ENCODE measurements around the gene ATXN1.

Gene ATXN1

DNA sequence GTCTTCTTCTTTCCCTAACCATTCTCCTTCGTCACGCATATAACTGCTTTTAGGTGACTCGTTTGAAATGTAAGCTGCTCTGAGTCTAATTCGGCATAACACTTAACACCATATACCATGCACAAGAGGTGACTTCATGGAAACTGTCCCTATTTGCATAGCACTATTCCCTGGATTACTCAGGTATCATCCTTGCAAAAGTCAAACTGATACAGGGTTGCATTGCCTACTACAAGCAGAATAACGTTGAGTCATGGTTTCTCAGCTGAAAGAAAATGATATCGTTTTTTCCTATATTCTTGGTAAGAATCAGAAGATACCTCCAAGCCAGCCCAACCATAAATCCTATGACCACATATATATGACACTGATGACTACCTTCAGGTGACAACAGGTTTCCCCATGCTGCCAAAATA, 227.5 kb downstream of the ATXN1 start:
- Histone ChIP-seq H3K27me3 (ENCODE audit: insufficient read depth, poor library complexity, severe bottlenecking) (no peaks in the 10 kb centered on the region), H3K9me3 (ENCODE audit: severe bottlenecking) (no peaks in the 10 kb centered on the region), H3K36me3 (ENCODE audit: low read depth) (no peaks in the 10 kb centered on the region), H3K4me3 (ENCODE audit: severe bottlenecking) (no peak overlapping the region), H3K27ac (ENCODE audit: poor library complexity, severe bottlenecking) (no peak overlapping the region), H3K4me1 (ENCODE audit: insufficient read depth, poor library complexity, severe bottlenecking) (no peaks in the 10 kb centered on the region)
- TF ChIP-seq, protein P1, sequence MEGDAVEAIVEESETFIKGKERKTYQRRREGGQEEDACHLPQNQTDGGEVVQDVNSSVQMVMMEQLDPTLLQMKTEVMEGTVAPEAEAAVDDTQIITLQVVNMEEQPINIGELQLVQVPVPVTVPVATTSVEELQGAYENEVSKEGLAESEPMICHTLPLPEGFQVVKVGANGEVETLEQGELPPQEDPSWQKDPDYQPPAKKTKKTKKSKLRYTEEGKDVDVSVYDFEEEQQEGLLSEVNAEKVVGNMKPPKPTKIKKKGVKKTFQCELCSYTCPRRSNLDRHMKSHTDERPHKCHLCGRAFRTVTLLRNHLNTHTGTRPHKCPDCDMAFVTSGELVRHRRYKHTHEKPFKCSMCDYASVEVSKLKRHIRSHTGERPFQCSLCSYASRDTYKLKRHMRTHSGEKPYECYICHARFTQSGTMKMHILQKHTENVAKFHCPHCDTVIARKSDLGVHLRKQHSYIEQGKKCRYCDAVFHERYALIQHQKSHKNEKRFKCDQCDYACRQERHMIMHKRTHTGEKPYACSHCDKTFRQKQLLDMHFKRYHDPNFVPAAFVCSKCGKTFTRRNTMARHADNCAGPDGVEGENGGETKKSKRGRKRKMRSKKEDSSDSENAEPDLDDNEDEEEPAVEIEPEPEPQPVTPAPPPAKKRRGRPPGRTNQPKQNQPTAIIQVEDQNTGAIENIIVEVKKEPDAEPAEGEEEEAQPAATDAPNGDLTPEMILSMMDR (IDR thresholded peaks at IDR 0.05; ENCODE audit: poor library complexity, severe bottlenecking), result no peak
- no peak for DNase-seq (ENCODE audit: low spot score)
- no peak for ATAC-seq (ENCODE audit: low read depth)

DNA sequence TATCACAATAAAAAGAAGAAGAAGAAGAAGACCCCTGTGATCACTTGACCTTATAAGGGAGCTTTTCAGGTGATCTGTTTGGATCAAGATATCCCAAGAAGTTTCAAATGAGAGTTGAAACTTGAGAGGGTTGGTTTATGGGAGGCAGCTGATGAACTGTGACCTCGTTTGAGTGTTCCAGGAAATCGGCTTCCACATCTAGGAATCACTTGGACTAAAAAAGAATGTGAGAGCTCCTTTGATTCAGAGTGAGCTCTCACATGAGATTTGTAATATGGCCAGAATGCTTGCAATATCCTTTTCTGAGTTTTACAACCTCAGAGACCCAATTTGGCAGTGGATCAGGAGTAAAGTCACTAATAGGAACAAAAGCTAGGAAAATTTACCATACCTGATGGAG, 228.1 kb downstream of the ATXN1 start:
- Histone ChIP-seq H3K4me3 (ENCODE audit: severe bottlenecking) (no peak overlapping the region), H3K9me3 (ENCODE audit: severe bottlenecking) (no peaks in the 10 kb centered on the region), H3K36me3 (ENCODE audit: low read depth) (no peaks in the 10 kb centered on the region), H3K27ac (ENCODE audit: poor library complexity, severe bottlenecking) (no peak overlapping the region), H3K4me1 (ENCODE audit: insufficient read depth, poor library complexity, severe bottlenecking) (no peaks in the 10 kb centered on the region), H3K27me3 (ENCODE audit: insufficient read depth, poor library complexity, severe bottlenecking) (no peaks in the 10 kb centered on the region)
- ATAC-seq (ENCODE audit: low read depth), result no peak
- no peak for DNase-seq (ENCODE audit: low spot score)
- TF ChIP-seq, protein P1 (IDR thresholded peaks at IDR 0.05; ENCODE audit: poor library complexity, severe bottlenecking), result no peak

DNA sequence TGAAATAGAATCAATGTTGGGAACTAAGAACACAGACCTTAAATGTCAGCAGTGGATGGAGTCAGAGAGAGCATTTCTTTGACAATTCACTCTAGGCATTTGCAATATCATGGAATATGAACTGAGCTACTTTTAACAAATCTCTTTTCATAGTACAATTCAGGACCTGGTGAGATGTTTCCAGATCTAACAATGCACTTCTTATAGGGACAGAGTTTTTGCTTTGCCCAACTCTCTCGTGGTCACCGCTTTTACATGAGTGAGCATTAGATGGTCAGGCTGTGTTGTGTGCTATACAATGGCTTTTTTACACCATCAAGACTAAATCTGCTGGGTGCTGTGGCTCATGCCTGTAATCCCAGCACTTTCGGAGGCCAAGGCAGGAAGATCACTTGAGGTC, 233.6 kb downstream of the ATXN1 start:
- Histone ChIP-seq H3K27ac (ENCODE audit: poor library complexity, severe bottlenecking) (no peak overlapping the region), H3K4me1 (ENCODE audit: insufficient read depth, poor library complexity, severe bottlenecking) (no peaks in the 10 kb centered on the region), H3K27me3 (ENCODE audit: insufficient read depth, poor library complexity, severe bottlenecking) (no peaks in the 10 kb centered on the region), H3K9me3 (ENCODE audit: severe bottlenecking) (no peaks in the 10 kb centered on the region), H3K36me3 (ENCODE audit: low read depth) (no peaks in the 10 kb centered on the region), H3K4me3 (ENCODE audit: severe bottlenecking) (no peak overlapping the region)
- no peak for DNase-seq (ENCODE audit: low spot score)
- TF ChIP-seq, protein P1 (IDR thresholded peaks at IDR 0.05; ENCODE audit: poor library complexity, severe bottlenecking), result no peak
- no peak for ATAC-seq (ENCODE audit: low read depth)

DNA sequence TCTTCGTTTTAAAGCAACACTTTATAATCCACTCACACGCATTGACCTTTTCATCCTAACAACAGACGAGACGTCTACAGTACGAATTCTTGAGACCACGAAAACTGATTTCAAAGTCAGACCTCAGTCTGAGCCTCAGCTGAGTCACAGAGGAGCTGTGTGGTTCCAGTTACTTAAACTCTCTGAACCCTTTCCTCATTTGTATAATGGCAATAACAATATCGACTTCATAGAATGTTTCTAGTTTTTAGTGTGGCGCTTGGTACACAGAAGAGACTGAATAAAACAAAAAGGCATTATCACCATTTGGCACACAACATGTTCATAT, 236.9 kb downstream of the ATXN1 start:
- ATAC-seq (ENCODE audit: low read depth) (no peak), DNase-seq (ENCODE audit: low spot score) (no peak)
- no peaks in the 10 kb centered on the region for H3K36me3 ChIP-seq (ENCODE audit: low read depth)
- no peaks in the 10 kb centered on the region for H3K27me3 ChIP-seq (ENCODE audit: insufficient read depth, poor library complexity, severe bottlenecking)
- H3K4me3 ChIP-seq (ENCODE audit: severe bottlenecking), result no peak overlapping the region
- no peaks in the 10 kb centered on the region for H3K4me1 ChIP-seq (ENCODE audit: insufficient read depth, poor library complexity, severe bottlenecking)
- no peaks in the 10 kb centered on the region for H3K9me3 ChIP-seq (ENCODE audit: severe bottlenecking)
- H3K27ac ChIP-seq (ENCODE audit: poor library complexity, severe bottlenecking), result no peak overlapping the region
- TF ChIP-seq, protein P1 (IDR thresholded peaks at IDR 0.05; ENCODE audit: poor library complexity, severe bottlenecking), result no peak

DNA sequence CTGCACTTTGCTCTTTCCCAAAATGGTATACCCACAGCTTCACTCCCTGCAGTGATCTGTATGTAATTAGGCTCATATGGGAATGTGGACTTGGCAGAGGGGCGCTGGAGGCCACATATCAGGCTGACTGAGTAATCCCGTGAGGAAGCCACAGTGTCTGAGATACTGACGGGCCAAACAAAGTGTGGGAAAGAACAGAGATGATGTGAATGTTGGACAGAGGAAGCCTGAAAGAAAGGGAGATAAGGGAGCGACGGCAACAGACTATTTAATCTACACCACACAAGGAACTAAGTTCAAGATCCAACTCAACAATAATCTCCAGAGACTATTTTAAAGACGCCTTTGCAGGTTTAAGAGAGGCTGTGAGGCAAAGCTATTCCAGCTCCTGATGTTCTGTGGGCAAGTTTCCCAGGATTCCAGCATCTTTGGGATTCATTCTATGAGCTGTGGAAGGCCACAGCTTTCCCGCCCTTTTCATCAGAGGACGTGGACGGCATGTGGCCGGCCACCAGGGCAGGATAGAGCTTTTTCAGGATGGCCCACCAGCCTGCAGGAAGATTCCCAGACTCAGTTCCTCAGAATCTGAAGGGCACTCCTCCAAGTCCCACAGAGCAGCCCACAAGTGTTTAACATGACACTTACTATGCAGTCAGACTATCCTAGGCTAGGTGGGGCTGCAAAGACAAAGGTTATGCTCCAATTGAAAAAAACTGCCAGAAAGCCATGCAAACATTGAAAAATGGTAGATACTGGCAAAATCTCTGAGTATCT, 237.5 kb downstream of the ATXN1 start:
- no peaks in the 10 kb centered on the region for H3K36me3 ChIP-seq (ENCODE audit: low read depth)
- no peaks in the 10 kb centered on the region for H3K4me1 ChIP-seq (ENCODE audit: insufficient read depth, poor library complexity, severe bottlenecking)
- no peak overlapping the region for H3K4me3 ChIP-seq (ENCODE audit: severe bottlenecking)
- H3K9me3 ChIP-seq (ENCODE audit: severe bottlenecking), result no peaks in the 10 kb centered on the region
- ATAC-seq (ENCODE audit: low read depth) (no peak), DNase-seq (ENCODE audit: low spot score) (no peak)
- TF ChIP-seq, protein P1 (IDR thresholded peaks at IDR 0.05; ENCODE audit: poor library complexity, severe bottlenecking), result no peak
- H3K27ac ChIP-seq (ENCODE audit: poor library complexity, severe bottlenecking), result no peak overlapping the region
- H3K27me3 ChIP-seq (ENCODE audit: insufficient read depth, poor library complexity, severe bottlenecking), result no peaks in the 10 kb centered on the region

Measured in RWPE2 (cell line).